ENCODE data around the gene CCP110. TPM values are rescaled to one million over a fixed set of nuclear protein-coding genes. Genes with fewer than 3 reads are reported as not detected.

Gene CCP110
- total RNA-seq, 1 experiment from 2014 or later: 21.6 TPM

DNA sequence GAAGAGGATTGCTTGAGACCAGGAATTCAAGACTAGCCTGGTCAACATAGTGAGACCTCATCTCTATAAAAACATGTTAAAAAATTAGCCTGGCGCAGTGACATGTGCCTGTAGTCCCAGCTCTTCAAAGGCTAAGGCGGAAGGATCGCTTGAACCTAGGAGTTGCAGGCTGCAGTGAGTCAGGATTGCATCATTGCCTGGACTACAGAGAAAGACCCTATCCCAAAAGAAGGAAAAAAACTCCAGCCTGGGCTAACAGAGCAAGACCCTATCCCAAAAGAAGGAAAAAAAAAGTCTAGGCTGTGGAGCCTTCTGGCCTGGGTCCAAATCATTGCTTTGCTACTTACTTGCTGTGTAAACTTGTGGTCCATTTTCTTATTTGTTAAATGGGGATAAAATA, 4.9 kb downstream of the CCP110 start:
- Histone ChIP-seq H3K14ac (ENCODE audit: insufficient read depth, low read length) (no peak overlapping the region), H4K20me1 (ENCODE audit: control insufficient read depth, insufficient read depth, insufficient read length) (no peaks in the 10 kb centered on the region), H3K27me3 (ENCODE audit: insufficient read depth, low read length) (no peaks in the 10 kb centered on the region), H3K79me2 (ENCODE audit: insufficient read depth, low read length) (peaks cover 2% of the 10 kb centered on the region; the same call in 1 of the 2 replicates), H4K91ac (ENCODE audit: insufficient read length, low read depth, low read length) (no peak overlapping the region), H4K8ac (replicated peaks; ENCODE audit: insufficient read length, low read depth, low read length) (no peak overlapping the region), H3K23ac (ENCODE audit: insufficient read length, low read depth, low read length) (no peak overlapping the region), H3K4me1 (ENCODE audit: insufficient read depth, low read length) (no peaks in the 10 kb centered on the region), H2BK12ac (ENCODE audit: insufficient read length, low read depth, low read length) (no peak overlapping the region), H3K4me2 (ENCODE audit: insufficient read depth, insufficient read length, low read length) (no peak overlapping the region), H3K4ac (ENCODE audit: low read depth, low read length) (no peak overlapping the region), H2AK5ac (ENCODE audit: insufficient read length, low read length) (no peak overlapping the region), H2BK5ac (ENCODE audit: insufficient read length, low read length) (no peak overlapping the region), H3T11ph (ENCODE audit: low read length) (no peak overlapping the region), H3K23me2 (ENCODE audit: insufficient read length, low read depth, low read length, poor library complexity, severe bottlenecking) (peaks cover 10% of the 10 kb centered on the region), H3K9me3 (ENCODE audit: control insufficient read depth, low read depth, low read length) (no peaks in the 10 kb centered on the region), H2BK20ac (ENCODE audit: low read depth, low read length, poor library complexity, severe bottlenecking) (no peak overlapping the region), H3K27ac (ENCODE audit: insufficient read length, low read depth, low read length) (no peak overlapping the region), H2BK15ac (ENCODE audit: low read depth, low read length) (no peak overlapping the region), H3K9ac (ENCODE audit: extremely low read depth, insufficient read length, low read length) (no peak overlapping the region), H3K56ac (ENCODE audit: insufficient read length, low read depth, low read length) (no peak overlapping the region), H2AFZ (ENCODE audit: low read length) (no peak overlapping the region), H4K5ac (ENCODE audit: insufficient read length, low read depth, low read length) (no peak overlapping the region), H2BK120ac (ENCODE audit: low read depth, low read length, poor library complexity, severe bottlenecking) (no peak overlapping the region), H3K79me1 (ENCODE audit: insufficient read depth, low read depth, low read length, poor library complexity, severe bottlenecking) (no peaks in the 10 kb centered on the region), H3K18ac (ENCODE audit: insufficient read length, low read depth, low read length) (no peak overlapping the region)
- TF ChIP-seq CTCF (conservative IDR thresholded peaks at IDR 0.05): no peak
- WGBS (ENCODE audit: extremely low coverage, insufficient read length, low lambda C conversion rate): no CpG with 5 or more reads among the region's 3 CpGs
- peak overlapping the region in 1 of 3 experiments; percentile 55; a peak in 1 of 7 replicates for H3K27ac Mint-ChIP-seq
- no peaks in the 10 kb centered on the region for H3K27me3 Mint-ChIP-seq (ENCODE audit: low read depth)
- H3K36me3 Mint-ChIP-seq (ENCODE audit: insufficient read depth in 1 of 3, low read depth in 3 of 3): peaks cover 1 to 26% (median 21%) of the 10 kb centered on the region in 3 experiments; a peak in 5 of 7 replicates
- peaks cover 19 to 26% of the 10 kb centered on the region in 2 experiments for H3K4me1 Mint-ChIP-seq
- no peaks in the 10 kb centered on the region for H3K9me3 Mint-ChIP-seq
- H3K4me3 Mint-ChIP-seq: no peak overlapping the region; a peak in 1 of 5 replicates
- no peak for DNase-seq

Measured in H9 (cell line).